ENCODE data around the gene DENND11.
A peak's percentile ranks its signal among the peaks of the same experiment; 100 is the strongest.
"Not testable (repeated sequence)": the region's sequence is repeated elsewhere in the genome, so short reads cannot be mapped to it uniquely, and the experiment has no call there.

The DENND11 gene

DNA sequence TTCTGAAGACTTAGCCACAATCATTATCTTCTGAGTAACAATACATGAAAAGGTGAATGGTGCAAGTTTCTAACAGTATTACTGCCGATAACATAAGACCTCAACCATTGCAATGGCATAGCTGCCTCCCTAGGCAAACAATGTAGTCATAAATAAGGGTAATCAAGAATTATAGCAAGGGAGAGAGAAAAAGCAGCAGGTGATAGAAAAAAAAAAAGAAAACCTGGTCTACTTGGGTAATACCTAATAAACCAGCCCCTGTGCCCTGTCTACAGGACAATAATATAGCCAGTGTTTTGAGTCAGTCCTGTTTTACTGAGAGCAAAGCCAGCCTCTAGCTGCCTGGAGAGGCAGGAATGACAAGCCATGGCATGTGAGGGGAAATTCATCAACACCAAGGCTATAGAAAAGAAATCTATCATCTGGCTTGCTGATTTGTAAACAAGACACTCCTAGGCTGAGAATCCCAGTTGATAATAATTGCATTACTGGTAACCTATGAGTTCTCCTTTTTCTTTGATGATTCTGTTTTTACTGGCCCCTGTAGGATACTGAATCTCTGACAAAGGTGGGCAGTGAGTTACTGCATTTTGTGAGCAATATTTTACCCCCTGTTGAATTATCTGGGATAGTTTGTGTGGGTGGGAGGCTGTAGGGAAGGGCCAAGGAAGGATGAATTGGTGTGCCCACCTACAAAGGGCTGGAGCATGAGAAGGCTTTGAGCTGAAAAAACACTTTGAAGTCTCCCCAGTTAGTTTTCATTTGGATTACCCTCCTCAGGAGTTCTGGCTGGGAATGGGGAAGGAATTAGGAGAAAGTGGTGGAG, 4.5 kb upstream of the DENND11 start:
- DNase-seq (ENCODE audit: low read depth in 2 of 2): no peak

DNA sequence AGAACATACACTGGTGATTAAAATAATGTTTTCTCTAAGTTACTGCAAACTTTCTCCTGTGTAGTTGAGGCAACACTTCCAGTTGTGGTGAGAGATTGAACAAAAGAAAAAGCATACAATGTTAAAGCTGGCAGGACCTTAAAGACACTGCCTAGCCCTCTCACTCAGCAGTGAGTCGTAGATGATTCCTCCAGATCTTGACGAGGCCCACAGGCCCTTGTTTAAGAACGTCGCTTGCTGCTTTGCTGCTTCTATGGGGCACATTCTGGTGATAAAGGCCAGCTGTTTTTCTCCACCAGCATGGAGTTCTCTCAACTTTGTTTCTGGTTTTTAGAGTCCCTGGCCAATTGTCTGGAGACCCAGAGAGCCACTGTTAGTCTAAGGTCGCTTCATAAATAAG, 2.8 kb upstream of the DENND11 start:
- DNase-seq (ENCODE audit: low read depth in 2 of 2): no peak

DNA sequence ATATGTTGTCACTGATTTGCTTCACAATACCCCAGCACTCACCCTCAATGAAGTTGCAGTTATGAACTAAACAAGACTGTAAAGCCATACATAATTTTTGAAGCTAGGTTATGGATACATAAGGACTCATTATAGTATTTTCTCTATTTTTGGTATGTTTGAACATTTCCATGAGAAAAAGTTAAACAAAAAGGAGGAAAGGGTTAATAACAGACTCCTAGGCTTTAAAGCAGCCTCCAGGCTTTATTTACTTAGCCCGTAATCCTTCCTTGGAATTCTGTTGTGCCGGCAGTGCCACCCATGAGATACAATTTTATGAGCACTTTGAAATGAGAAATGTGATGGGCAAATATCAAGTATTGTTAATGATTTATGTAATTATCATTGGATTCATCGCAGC, 2.1 kb upstream of the DENND11 start:
- no peak for DNase-seq (ENCODE audit: low read depth in 2 of 2)

DNA sequence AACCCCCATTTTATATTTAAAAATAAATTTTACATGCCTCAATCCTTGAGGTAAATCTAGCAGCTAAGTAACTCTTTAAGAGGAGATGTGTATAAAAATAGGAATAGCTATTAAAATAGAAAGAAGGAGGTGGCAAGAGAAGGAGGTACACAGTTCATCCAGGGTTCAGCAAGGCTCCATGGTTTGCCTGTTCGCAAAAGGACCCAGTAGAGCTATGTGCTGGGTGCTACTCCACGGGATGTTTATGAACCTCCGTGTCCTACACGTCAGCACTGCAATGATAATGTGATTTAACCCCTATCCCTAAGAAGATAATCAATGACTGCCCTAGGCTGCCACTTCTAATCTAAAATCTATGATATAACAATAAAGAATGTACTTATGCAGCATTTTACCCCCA, 926 bp upstream of the DENND11 start:
- no peak for DNase-seq (ENCODE audit: low read depth in 2 of 2)

DNA sequence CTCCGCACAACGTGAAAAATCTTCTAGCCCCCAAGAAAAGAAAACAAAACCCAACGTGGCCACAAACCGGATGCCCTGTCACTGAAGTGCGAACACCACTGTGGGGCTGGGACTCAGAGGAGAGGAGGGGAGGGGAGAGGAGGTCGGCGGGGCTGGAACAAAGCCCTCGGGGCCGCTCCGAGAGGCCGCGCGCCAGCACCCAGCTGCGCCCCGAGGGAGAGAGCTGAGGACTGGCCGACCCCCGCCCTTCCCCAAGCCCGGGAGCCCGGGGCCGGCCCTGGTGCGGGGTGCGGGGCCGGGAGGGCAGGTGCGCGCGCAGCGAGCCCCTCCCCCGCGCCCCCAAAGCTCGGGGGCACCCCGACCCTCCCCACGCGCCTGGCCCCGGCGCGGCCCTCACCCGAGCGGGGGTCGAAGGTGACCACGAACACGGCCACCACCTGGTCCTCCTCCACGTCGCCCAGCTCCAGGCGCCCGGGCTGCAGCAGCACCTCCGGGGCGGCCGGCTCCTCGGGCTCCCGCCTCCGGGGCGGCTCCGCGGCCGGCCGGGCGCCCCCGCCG, 398 bp downstream of the DENND11 start:
- DNase-seq (ENCODE audit: low read depth in 2 of 2): peak in 1 of 2 donors; percentile 34

DNA sequence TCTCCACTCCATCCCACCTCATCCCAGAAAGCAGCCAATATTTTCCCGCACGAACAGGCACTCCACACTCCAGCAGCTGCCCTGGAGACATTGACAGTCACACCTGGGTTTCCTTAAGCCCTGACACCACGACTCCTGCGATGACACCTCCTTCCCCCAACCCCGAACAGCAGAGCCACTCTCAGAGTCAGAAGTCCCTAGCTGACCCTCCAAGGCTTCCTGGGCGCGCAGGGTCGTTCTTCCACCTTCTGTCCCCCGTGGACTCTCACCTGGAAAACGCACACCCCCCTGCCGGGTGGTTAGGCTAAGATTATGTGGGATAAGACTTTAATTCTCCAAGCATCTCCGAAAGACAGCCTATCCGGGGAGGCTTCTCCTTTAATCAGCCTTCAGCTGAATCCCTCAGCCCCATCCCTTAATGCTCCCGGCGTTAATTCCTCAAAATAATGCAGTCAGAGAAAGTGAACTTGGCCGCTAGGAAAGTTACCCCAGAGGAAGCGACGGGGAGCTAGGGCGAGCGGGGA, 1.1 kb downstream of the DENND11 start:
- DNase-seq (ENCODE audit: low read depth in 2 of 2): no peak

DNA sequence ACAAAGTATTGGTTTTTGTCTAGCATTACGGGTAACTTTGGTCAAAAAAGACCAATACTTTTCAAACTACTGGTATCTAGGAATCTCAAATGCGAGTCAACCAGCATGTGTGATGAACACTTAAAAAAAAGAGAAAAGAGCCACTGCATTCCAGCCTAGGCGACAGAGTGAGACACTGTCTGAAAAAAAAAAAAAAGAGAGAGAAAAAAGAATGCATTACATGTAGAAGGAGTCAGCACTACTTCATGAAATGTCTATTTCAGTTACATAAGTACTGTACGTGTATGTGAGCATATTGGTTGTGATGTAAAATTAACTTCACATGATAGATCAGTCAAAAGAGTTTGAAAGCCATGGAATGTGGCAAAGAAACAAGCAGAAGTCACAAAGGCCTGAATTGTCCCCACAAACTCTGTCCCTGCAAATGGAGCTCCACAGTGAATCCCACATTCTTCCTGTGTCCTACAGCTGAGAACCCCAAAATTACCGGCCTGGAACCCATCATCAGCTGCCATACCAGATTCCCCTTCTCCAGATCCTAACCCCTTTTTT, 1.6 kb downstream of the DENND11 start:
- no peak for DNase-seq (ENCODE audit: low read depth in 2 of 2)

DNA sequence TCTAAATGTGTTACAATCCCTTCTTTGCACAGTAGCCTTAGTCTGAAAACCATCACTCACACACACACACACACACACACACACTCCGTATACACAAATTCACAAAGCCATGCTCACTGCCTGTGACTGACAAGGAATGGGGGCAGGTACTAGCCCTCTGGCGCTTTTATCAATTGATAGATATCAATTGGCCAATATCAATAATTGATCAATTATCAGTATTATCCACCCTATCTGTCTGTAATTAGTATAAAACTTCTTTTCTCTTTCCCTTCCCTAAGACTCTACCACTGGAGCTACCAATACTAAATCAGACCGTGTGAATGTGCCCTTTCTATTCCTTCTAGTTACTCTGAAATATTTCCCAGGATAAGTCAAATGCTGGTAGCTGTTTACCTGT, 2.1 kb downstream of the DENND11 start:
- no peak for DNase-seq (ENCODE audit: low read depth in 2 of 2)

DNA sequence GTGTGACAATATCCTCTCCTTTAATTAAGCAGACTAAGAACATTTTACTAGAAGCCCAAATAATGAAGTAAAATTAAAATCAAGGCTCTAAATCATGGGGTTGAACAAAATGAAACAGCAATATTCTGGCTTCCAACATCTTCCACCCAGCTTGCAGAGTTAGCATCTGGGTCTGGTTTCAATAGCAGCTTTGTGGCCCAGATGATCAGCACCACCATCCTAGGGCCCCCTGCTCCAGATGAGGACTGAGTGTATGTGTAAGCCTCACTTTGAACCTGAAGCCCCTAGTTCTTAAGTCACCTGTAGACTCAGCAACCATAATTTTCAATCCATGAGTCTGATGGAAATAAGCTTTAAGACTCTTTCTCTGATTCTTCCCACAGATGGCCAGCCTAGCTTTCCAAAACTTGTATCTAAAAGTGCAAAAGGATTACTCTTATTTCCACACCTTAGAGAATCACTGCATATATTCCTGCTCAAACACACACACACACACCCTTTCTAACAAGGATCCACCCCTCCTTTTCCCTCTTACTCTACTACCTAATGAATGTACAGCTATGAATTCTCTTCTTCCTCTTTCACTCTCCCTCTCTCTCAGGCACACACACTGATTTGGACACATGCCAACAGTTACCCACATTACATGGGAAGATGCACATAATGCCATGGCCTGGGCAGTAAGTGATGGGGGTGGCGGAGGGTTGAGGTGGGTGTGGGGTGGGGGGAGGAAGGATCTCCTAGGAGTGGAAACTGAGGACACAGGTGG, 3.5 kb downstream of the DENND11 start:
- no peak for DNase-seq (ENCODE audit: low read depth in 2 of 2)

DNA sequence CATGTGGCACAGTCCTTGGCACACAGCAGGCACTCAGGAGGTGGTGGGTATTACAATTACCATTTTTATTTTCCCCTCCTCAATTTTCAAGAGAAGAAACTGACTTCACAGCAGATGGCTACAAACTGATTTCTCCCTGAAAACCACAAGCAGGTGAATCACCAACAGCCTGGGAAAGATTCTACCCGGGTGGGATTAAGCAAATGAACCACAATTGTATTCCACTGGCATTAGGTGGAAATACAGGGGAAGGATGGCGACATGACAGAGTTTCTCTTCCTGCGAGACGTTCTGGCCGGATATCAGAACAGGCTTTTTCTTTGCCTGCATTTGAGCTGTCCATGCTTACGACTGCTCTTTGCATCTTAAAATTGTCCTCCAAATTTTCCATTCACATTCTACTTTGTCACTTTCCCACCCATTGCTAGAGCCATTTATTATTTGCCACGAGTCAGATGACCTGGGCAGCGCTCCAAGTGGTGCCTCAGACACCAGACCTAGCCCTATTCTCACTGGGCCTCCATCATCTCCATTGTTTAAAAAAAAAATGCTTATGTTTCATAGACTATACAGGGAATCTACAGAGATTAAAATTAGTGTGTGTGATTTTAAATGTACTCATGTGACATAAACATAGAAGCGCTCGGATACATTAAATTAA, 4.6 kb downstream of the DENND11 start:
- DNase-seq (ENCODE audit: low read depth in 2 of 2): no peak

DNA sequence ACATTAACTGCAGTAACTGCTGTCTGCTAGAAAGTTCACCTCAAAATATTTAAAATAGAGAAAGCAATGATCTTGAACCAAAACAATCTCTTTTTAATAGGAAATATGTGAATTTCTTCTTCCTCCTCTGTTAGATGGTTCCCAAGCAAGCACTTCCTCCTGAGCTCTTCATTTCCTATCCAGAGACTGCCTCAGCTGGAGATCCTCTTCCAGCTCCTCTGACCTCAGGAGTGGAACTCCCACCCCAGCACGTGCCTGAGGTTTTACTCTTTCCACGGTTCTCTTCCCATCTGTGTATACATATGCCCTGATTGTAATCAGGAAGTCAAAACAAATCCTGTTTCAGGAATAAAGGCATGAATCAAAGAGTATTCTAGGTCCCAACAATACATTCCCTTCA, 5.6 kb downstream of the DENND11 start:
- no peak for DNase-seq (ENCODE audit: low read depth in 2 of 2)

DNA sequence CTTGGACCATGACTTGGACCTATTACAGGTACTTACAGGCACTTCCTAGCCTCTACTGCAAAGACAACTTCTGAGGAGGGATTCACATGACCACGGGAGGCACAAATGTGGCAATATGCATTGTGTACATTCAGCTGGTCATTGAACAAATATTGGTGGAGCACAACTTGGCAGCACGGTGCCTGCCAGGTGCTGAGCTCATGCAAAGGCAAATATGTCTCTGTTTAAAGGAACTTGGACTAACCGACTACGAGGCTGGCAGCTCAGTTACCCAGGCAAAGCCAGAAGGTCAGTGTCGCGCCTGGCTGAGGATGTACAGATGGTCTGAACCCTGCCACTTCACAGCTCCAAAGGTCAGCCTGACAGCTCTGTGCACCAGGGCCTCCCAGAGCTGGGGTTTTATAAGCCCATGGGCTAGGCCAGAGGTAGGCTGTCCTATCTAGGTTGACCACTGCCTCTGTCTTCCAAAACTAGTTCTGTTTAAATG, 6.1 kb downstream of the DENND11 start:
- DNase-seq (ENCODE audit: low read depth in 2 of 2): no peak

DNA sequence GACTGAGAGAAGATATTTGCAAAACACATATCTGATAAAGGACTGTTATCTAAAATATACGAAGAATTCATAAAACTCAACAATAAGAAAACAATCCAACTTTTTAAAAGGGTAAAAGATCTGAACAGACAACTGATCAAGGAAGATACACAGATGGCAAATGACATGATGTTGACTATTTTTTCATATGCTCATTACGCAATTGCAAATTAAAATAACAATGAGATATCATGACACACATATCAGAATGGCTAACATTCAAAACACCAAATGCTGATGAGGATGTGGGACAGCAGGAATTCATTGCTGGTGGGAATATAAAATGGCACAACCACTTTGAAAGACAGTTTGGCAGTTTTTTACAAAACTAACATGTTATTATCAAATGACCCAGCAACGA, 8.9 kb downstream of the DENND11 start:
- DNase-seq (ENCODE audit: low read depth in 2 of 2): no peak

DNA sequence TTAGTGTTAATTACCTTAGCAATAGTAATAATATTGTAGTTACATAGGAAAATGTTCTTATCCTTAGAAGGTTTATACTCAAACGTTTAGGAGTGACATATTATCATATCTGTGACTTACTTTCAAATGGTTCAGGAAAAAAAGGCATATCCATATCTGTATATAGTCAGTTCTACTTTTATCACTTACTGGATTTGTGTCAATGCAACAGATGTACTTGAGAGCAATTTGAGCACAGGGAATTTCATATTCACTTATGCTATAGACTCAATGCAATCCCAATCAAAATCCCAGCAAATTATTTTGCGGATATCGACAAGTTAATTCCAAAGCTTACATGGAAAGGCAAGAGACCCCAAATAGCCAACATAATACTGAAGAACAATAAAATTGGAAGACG, 10.0 kb downstream of the DENND11 start:
- no peak for DNase-seq (ENCODE audit: low read depth in 2 of 2)

DNA sequence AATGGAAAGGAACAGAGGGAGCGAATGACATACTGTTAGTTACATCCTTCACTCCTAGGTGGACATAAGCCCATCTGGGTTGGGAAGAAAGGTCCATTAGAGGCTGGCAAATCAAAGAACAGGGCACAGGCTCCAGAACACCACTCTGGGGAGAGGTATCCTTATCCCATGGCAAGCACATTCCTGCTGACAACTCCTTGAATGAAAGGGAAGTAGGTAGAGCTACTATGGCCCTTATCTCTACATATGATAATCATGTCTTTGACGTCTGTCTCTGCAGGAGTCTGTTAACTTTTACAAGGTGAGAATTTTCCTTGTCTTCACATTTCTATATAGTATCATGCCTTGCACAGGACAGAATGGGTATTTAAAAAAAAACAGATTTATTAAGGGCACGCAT, 10.4 kb downstream of the DENND11 start:
- DNase-seq (ENCODE audit: low read depth in 2 of 2): no peak

DNA sequence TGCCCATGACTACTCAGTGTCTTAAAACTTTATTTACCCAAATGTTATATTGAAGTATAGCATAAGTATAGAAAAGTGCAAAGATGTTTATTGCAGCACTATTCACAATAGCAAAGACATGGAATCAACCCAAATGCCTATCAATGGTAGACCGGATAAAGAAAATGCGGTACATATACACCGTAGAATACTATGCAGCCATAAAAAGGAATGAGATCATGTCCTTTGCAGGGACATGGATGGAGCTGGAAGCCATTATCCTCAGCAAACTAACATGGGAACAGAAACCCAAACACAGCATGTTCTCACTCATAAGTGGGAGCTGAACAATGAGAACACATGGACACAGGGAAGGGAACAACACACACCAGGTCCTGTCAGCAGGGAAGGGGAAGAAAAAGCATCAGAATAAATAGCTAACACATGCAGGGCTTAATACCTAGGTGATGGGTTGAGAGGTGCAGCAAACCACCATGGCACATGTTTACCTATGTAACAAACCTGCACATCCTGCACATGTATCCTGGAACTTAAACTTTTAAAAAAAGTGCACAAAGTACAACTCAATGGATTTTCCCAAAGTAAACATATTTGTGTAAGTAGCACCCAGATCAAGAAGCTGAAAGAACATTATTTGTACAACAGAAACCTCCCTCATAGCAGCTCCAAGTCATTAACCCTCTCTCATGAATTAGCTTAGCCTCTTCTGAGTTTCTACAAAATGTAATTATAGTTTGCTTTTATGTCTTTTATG, 12.7 kb downstream of the DENND11 start:
- DNase-seq (ENCODE audit: low read depth in 2 of 2): not testable (repeated sequence)

DNA sequence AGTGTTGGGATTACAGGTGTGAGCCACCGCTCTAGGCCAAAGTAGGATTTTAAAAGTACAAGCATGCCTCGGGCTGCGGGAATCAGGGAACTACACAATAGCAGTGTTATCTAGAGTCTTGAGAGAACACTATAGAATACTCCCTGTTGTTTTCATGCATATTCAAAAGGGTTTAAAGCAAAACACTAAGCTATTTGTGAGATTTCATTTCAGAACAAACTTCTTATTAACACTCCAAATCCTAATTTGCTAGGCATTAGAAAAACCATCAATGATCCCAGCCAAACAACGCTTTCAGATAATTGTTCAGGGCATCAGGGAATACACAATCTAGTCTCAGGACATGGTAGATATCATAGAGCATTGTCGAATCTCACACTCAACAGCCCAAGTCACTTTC, 13.9 kb downstream of the DENND11 start:
- no peak for DNase-seq (ENCODE audit: low read depth in 2 of 2)

DNA sequence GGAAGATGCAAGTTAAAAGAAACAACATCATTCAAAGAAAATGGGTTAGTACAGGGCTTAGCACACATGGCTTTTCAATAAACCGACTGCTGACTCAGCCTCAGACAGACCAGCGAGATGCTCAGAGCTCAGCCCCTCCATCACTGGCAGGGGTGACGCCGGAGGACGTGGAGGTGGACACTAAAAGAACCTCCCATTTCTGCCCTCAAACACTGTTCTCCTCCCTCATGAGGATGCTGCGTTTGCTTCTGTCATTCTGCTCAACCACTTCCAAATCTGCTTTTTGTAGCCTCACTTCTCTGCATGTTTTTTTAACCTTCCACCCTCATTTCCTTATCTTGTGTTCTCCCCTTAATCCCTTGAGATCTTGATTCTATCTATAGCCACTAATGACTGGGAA, 15.3 kb downstream of the DENND11 start:
- no peak for DNase-seq (ENCODE audit: low read depth in 2 of 2)

DNA sequence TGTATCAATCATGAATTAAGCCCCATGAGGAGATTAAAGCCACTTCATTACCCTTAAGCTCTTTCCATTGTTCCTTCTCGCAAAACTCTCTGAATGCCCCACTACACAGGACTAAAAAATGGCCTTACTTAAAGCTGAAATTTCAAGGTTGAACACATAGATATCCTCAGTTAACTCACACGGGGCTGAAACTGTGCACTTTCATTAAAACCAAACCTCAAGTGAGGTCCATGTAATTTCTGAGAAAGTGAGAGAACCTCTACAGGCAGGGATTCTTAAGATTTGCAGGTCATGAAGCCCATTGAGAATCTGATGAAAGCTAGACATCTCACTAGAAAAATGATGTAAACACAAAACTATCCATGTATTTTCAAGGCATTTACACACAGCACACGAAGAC, 15.9 kb downstream of the DENND11 start:
- DNase-seq (ENCODE audit: low read depth in 2 of 2): no peak

DNA sequence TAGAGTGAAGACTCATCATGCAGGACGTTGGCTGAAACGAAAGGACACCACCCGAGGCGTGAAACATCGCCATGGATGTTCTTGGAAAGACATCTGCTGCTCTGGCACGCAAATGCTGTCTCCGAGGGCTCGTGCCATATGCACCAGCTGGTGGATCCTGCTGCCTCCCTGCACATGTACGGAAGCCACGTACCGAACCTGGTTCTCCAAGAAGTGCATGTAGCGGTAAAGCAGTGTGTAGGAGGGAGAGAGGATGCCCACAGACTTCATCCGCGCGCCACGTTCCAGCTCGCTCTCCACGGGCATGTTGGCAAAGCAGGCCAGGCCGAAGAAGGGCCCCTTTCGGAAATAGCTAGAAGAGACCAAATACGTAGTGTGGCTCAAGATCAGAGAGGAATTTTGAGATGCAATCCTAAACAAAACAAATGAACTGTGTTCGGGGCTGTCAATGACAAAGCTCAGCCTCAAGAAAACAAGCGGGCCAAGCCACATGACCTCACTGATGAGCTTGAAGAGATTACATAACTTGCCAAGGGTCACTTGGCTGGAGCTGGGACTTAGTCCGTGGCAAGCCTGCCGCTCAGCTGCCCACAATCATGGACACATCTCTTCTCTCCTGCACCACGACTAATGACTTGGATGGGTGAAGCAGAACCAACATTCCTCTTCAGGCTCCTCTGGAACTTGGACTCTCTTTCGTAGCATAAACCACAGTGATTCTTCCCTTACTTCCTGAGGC, 16.5 kb downstream of the DENND11 start:
- no peak for DNase-seq (ENCODE audit: low read depth in 2 of 2)

Measured in stimulated activated CD4-positive, alpha-beta T cell treated with anti-CD3 and anti-CD28 coated beads, Interleukin-1b, Interleukin-23, amount 100 ng/mL, for 1 hour (primary cell).